Epithelial cell of esophagus (primary cell): ENCODE measurements around the gene SAFB2.

Source experiments
- DNase-seq: peaks from one replicate; pipeline ENCODE4 v3.0.0; 2010; ENCODE audit warnings: low read depth
- H3K4me3 ChIP-seq: 2 replicates; pipeline ENCODE4 v1.5.1; 2011; ENCODE audit warnings: mild to moderate bottlenecking, low read length, control low read depth
- CTCF ChIP-seq: IDR thresholded peaks from 2 replicates; pipeline ENCODE4 v1.5.1; 2011; ENCODE audit warnings: low read depth, mild to moderate bottlenecking, low read length, control low read depth, inconsistent platforms; ENCODE audit not compliant: insufficient read depth; ENCODE audit errors: missing control alignments

The SAFB2 gene

GRCh38 chr19:5621311-5621944 lies 1.1 kb downstream of the SAFB2 start:
- TF ChIP-seq CTCF, result no peak
- peak overlapping the region; percentile 99 for H3K4me3 ChIP-seq
- no peak for DNase-seq

- no peak for TF ChIP-seq CTCF
- no peak for DNase-seq
Observed at GRCh38 chr19:5619946-5620345, 2.6 kb downstream of the SAFB2 start.

GRCh38 chr19:5618591-5618990 lies 4.0 kb downstream of the SAFB2 start:
- no peak for TF ChIP-seq CTCF
- H3K4me3 ChIP-seq, result no peak overlapping the region
- no peak for DNase-seq

More at GRCh38 chr19:5619946-5620345, 2.6 kb downstream of the SAFB2 start:
- H3K4me3 ChIP-seq, result no peak overlapping the region

GRCh38 chr19:5617080-5617479 lies 5.5 kb downstream of the SAFB2 start:
- no peak overlapping the region for H3K4me3 ChIP-seq
- no peak for TF ChIP-seq CTCF

GRCh38 chr19:5615756-5616327 lies 6.7 kb downstream of the SAFB2 start:
- DNase-seq, result no peak
- no peak overlapping the region for H3K4me3 ChIP-seq
- TF ChIP-seq CTCF, result no peak

More at GRCh38 chr19:5617080-5617479, 5.5 kb downstream of the SAFB2 start:
- no peak for DNase-seq

- DNase-seq, result no peak
- no peak overlapping the region for H3K4me3 ChIP-seq
- TF ChIP-seq CTCF, result no peak
Observed at GRCh38 chr19:5612891-5613865, 9.4 kb downstream of the SAFB2 start.
